Right lobe of liver (tissue), 6 donors: Measurements from ENCODE around the gene ABCC1. TPM values are rescaled to one million over a fixed set of nuclear protein-coding genes. Genes with fewer than 3 reads are reported as not detected.

Source experiments
- ATAC-seq, 4 donors: fragments of 200-7000 bp; cut with Tn5 transposase; one replicate each; pipeline ENCODE4 v1.9.1; 2020; ENCODE audit warnings: mild to moderate bottlenecking in 4 of 4, moderate library complexity in 4 of 4
- DNase-seq, 3 donors: peaks; one replicate each; pipeline ENCODE4 v3.0.0-alpha.2; 2020
- H3K27ac ChIP-seq, 3 donors: fragments of 200-600 bp; one replicate each; pipeline ENCODE4 v1.8.0; 2022
- H3K27me3 ChIP-seq, 2 donors: fragments of 200-600 bp; one replicate each; pipeline ENCODE4 v1.8.0; 2022
- H3K36me3 ChIP-seq, 4 donors: fragments of 200-600 bp; sonication (generic) in 1 of 4; one replicate each; pipeline versions ENCODE4 v1.5.1 to v1.8.0; 2017 to 2022; ENCODE audit warnings: control low read depth in 1 of 4
- H3K4me1 ChIP-seq, 4 donors: fragments of 200-600 bp; sonication (generic) in 1 of 4; one replicate each; pipeline versions ENCODE4 v1.5.1 to v1.8.0; 2017 to 2022; ENCODE audit warnings: control low read depth in 1 of 4
- H3K4me3 ChIP-seq, 3 donors: fragments of 200-600 bp; one replicate each; pipeline ENCODE4 v1.8.0; 2022
- H3K9me3 ChIP-seq, 4 donors: fragments of 200-600 bp; sonication (generic) in 1 of 4; one replicate each; pipeline versions ENCODE4 v1.5.1 to v1.8.0; 2017 to 2022; ENCODE audit warnings: control low read depth in 1 of 4
- POLR2A ChIP-seq: fragments of 450-650 bp; IDR thresholded peaks from one replicate; pipeline ENCODE4 v1.6.1; 2017; ENCODE audit warnings: antibody characterized with exemption, mild to moderate bottlenecking
- WGBS: methylation state at CpG from one replicate; pipeline ENCODE4 v1.1.6; 2018; ENCODE audit warnings: low coverage, low lambda C conversion rate; ENCODE audit not compliant: insufficient coverage; ENCODE audit errors: missing lambda C conversion rate; 5-methylcytosine and 5-hydroxymethylcytosine counted together
- intact Hi-C, 2 donors: fragments of 100-400 bp; cut with DNase I; formaldehyde crosslinking; loops; one replicate each; pipeline versions ENCODE4 v1.11.2 to v1.14.1; 2022
- total RNA-seq, 6 experiments: library from RNA; depleted of rRNA in 2 of 6; stranded (reverse); fragments of >200 nt in 2 of 6; fragmentation: NEBNext Ultra II Directional in 3 of 6; extraction: Animal tissue kit (Norgen Biotek cat#: 25700) in 3 of 6; gene quantifications; one replicate each; pipeline versions ENCODE4 v1.1.0 to v1.2.4, GENCODE V29; 2016 to 2023
- TF ChIP-seq, protein P1 (sequence below), 4 donors: fragments of 200-600 bp in 3 of 4; fragments of 450-650 bp in 1 of 4; IDR thresholded peaks; one replicate each; pipeline versions ENCODE4 v1.5.1 to v1.8.0; 2016 to 2022; ENCODE audit warnings: antibody characterized with exemption in 4 of 4, mild to moderate bottlenecking in 2 of 4
- donor health status: DM: no; HTN: yes; CAD: no.
- donor health status: DM: no; HTN: no; CAD: no.
- donor health status: DM: no; HTN: no; CAD: no.
- donor health status: DM: no; HTN: yes; CAD: no.
- donor health status: DM: no; HTN: yes; CAD: no.

ABCC1 gene
- total RNA-seq, 6 experiments from 2014 or later: 1.9 to 6.7 (median 4.1) TPM

DNA sequence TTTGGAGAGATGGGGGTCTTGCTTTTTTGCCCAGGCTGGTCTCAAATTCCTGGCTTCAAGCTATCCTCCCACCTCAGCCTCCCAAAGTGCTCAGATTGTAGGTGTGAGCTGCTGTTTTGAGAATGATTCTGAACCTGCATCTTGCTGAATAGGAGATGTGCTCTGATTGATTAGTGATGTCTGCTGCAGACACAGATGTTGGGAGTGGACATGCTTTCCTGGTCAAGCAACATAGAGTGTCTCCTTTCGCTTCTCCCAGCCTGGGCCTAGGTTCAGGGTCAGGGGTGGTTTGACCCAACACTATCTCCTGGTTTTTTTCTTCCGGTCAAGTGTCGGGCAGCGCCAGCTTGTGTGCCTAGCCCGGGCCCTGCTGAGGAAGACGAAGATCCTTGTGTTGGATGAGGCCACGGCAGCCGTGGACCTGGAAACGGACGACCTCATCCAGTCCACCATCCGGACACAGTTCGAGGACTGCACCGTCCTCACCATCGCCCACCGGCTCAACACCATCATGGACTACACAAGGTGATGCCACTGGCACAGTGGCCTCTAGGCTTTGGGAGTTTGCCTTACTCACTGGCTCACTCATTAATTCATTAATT is 188.7 kb downstream of the ABCC1 start:
- TF ChIP-seq, protein P1, sequence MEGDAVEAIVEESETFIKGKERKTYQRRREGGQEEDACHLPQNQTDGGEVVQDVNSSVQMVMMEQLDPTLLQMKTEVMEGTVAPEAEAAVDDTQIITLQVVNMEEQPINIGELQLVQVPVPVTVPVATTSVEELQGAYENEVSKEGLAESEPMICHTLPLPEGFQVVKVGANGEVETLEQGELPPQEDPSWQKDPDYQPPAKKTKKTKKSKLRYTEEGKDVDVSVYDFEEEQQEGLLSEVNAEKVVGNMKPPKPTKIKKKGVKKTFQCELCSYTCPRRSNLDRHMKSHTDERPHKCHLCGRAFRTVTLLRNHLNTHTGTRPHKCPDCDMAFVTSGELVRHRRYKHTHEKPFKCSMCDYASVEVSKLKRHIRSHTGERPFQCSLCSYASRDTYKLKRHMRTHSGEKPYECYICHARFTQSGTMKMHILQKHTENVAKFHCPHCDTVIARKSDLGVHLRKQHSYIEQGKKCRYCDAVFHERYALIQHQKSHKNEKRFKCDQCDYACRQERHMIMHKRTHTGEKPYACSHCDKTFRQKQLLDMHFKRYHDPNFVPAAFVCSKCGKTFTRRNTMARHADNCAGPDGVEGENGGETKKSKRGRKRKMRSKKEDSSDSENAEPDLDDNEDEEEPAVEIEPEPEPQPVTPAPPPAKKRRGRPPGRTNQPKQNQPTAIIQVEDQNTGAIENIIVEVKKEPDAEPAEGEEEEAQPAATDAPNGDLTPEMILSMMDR (IDR thresholded peaks at IDR 0.05): no peak
- TF ChIP-seq POLR2A: no peak
- no peak overlapping the region for H3K27ac ChIP-seq
- ATAC-seq (no peak), DNase-seq (no peak)
- H3K4me3 ChIP-seq: no peak overlapping the region
- H3K36me3 ChIP-seq: peaks cover 0 to 5% (median 1%) of the 10 kb centered on the region in 4 donors
- 98% methylated on average over 7 of the region's 15 CpGs for WGBS
- intact Hi-C loops: no loop called here
- H3K9me3 ChIP-seq: no peaks in the 10 kb centered on the region
- H3K27me3 ChIP-seq: no peaks in the 10 kb centered on the region
- H3K4me1 ChIP-seq: no peaks in the 10 kb centered on the region

DNA sequence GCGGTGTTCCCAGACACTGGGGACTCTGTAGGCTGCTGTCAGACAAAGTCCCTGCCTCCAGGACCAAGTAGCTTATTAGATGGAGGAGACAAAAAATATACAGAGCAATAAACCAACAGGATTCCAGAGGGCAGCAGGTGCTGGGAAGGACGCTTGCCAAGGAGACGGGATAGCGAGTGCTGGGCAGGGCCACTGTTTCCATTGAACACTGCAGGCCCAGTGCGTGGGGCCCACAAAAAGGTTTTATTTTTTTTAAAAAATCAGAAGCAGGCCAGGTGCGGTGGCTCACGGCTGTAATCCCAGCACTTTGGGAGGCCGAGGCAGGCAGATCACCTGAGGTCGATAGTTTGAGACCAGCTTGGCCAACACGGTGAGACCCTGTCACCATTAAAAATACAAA is 189.6 kb downstream of the ABCC1 start:
- intact Hi-C loops: no loop called here
- WGBS: 83% methylated on average over 10 of the region's 10 CpGs
- no peak for DNase-seq
- no peak for ATAC-seq
- TF ChIP-seq, protein P1 (IDR thresholded peaks at IDR 0.05): no peak
- Histone ChIP-seq H3K27ac (no peak overlapping the region), H3K4me3 (no peak overlapping the region), H3K36me3 (peaks cover 0 to 5% (median 1%) of the 10 kb centered on the region in 4 donors), H3K27me3 (no peaks in the 10 kb centered on the region), H3K9me3 (no peaks in the 10 kb centered on the region), H3K4me1 (no peaks in the 10 kb centered on the region)

DNA sequence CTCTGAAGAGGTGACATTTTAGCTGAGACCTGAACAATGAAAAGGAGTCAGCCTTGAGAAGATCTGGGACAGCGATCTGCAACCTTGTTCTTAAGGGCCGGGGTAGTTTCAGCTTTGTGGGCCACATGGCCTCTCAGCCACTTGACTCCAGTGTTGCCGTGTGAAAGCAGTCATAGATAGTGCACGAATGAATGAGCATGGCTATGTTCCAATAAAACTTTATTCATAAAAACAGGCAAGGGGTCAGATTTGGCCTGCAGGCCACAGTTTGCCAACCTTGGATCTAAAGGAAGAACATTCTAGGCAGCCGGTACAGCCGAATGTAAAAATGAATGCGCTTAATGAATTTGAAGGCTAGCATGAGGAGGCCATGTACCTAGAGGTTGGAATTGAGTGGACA is 190.4 kb downstream of the ABCC1 start:
- H3K36me3 ChIP-seq: peaks cover 0 to 3% (median 1%) of the 10 kb centered on the region in 4 donors
- TF ChIP-seq POLR2A: no peak
- TF ChIP-seq, protein P1 (IDR thresholded peaks at IDR 0.05): no peak
- intact Hi-C loops: no loop called here
- no peak overlapping the region for H3K27ac ChIP-seq
- DNase-seq: no peak
- WGBS: 81% methylated on average over 6 of the region's 7 CpGs
- H3K9me3 ChIP-seq: no peaks in the 10 kb centered on the region
- no peak for ATAC-seq
- H3K27me3 ChIP-seq: no peaks in the 10 kb centered on the region
- H3K4me1 ChIP-seq: no peaks in the 10 kb centered on the region
- H3K4me3 ChIP-seq: no peak overlapping the region

DNA sequence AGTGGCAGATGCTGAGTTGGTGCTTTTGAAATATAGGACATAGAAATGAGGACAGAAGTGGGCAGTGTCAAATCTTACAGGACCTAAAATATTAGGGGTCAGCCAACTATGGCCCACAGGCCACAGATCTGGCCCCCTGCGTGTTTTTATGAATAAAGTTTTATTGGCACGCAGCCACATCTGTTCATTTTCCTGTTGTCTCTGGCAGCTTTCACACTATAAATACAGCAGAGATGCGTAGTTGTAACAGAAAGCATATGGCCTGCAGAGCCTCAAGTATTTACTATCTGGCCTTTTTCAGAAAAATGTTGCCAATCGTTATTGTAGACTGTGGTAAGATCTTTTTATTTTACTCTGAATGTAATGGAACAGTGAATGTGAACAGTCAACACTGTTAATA is 191.1 kb downstream of the ABCC1 start:
- ATAC-seq (no peak), DNase-seq (no peak)
- H3K27ac ChIP-seq: no peak overlapping the region
- TF ChIP-seq, protein P1 (IDR thresholded peaks at IDR 0.05): no peak
- TF ChIP-seq POLR2A: no peak
- H3K9me3 ChIP-seq: no peaks in the 10 kb centered on the region
- WGBS: 82% methylated on average over 4 of the region's 4 CpGs
- peaks cover 0 to 2% (median 0%) of the 10 kb centered on the region in 4 donors for H3K36me3 ChIP-seq
- intact Hi-C loops: no loop called here
- no peak overlapping the region for H3K4me3 ChIP-seq
- no peaks in the 10 kb centered on the region for H3K4me1 ChIP-seq
- H3K27me3 ChIP-seq: no peaks in the 10 kb centered on the region

DNA sequence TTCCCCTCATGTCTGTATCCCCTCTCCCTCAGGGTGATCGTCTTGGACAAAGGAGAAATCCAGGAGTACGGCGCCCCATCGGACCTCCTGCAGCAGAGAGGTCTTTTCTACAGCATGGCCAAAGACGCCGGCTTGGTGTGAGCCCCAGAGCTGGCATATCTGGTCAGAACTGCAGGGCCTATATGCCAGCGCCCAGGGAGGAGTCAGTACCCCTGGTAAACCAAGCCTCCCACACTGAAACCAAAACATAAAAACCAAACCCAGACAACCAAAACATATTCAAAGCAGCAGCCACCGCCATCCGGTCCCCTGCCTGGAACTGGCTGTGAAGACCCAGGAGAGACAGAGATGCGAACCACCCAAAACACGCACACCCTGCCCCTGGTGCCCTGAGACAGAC is 191.7 kb downstream of the ABCC1 start:
- peaks cover 0 to 2% (median 0%) of the 10 kb centered on the region in 4 donors for H3K36me3 ChIP-seq
- TF ChIP-seq, protein P1 (IDR thresholded peaks at IDR 0.05): no peak
- TF ChIP-seq POLR2A: no peak
- no peaks in the 10 kb centered on the region for H3K9me3 ChIP-seq
- H3K27me3 ChIP-seq: no peaks in the 10 kb centered on the region
- ATAC-seq (no peak), DNase-seq (no peak)
- intact Hi-C loops: no loop called here
- H3K4me3 ChIP-seq: no peak overlapping the region
- no peaks in the 10 kb centered on the region for H3K4me1 ChIP-seq
- whole genome bisulfite sequencing: no CpG with 5 or more reads among the region's 11 CpGs
- H3K27ac ChIP-seq: no peak overlapping the region
